ENCODE measurements around the gene FAM200B. TPM values are rescaled to one million over a fixed set of nuclear protein-coding genes. Genes with fewer than 3 reads are reported as not detected.

Gene FAM200B
- polyA plus RNA-seq, 2 of the 4 experiments (the other 2 are of a cell fraction), result 40.8 to 41.6 TPM

DNA sequence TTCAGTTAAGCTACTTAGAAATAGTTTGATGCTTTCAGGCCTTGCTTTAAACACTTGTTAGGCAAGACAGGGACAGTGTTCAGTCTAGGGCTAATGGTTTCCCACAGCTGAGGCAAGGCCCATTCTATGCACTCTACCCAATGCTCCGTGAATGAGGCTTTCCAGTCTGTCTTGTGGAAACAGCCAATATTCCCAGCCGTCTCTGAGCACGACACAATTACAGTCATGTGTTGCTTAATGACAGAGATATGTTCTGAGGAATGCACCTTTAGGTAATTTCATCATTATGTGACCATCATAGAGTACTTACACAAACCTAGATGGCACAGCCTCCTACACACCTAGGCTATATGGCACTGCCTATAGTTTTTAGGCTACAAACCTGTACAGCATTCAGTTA is 9.5 kb upstream of the FAM200B start:
- ChIA-PET CTCF (no interaction called here), POLR2A (no interaction called here)
- whole genome bisulfite sequencing (ENCODE audit: missing lambda C conversion rate), result 96% methylated on average over 3 of the region's 3 CpGs
- Histone ChIP-seq H3K4me1 (peaks cover 32% of the 10 kb centered on the region), H3K9me3 (no peaks in the 10 kb centered on the region), H3K4me2 (no peak overlapping the region), H3K27ac (no peak overlapping the region), H3K4me3 (no peak overlapping the region)
- FAIRE-seq (no peak), DNase-seq (ENCODE audit: low read depth in 1 of 2, low spot score in 1 of 2) (no peak), ATAC-seq (no peak)
- no peak for TF ChIP-seq JUN (IDR thresholded peaks at IDR 0.05)
- TF ChIP-seq ZNF302 (CRISPR knock-in tag; IDR thresholded peaks at IDR 0.05), result no peak
- TF ChIP-seq FOSL2 (IDR thresholded peaks at IDR 0.05), result no peak
- TF ChIP-seq FOSL2 (CRISPR knock-in tag; IDR thresholded peaks at IDR 0.05), result no peak
- TF ChIP-seq KDM5A (IDR thresholded peaks at IDR 0.05), result no peak
- TF ChIP-seq HEYL (CRISPR knock-in tag; IDR thresholded peaks at IDR 0.05), result no peak
- TF ChIP-seq NR3C1 (IDR thresholded peaks at IDR 0.05), result no peak
- no peak for TF ChIP-seq CBX2 (IDR thresholded peaks at IDR 0.05; ENCODE audit: borderline replicate concordance, low read depth)
- TF ChIP-seq, protein P1, sequence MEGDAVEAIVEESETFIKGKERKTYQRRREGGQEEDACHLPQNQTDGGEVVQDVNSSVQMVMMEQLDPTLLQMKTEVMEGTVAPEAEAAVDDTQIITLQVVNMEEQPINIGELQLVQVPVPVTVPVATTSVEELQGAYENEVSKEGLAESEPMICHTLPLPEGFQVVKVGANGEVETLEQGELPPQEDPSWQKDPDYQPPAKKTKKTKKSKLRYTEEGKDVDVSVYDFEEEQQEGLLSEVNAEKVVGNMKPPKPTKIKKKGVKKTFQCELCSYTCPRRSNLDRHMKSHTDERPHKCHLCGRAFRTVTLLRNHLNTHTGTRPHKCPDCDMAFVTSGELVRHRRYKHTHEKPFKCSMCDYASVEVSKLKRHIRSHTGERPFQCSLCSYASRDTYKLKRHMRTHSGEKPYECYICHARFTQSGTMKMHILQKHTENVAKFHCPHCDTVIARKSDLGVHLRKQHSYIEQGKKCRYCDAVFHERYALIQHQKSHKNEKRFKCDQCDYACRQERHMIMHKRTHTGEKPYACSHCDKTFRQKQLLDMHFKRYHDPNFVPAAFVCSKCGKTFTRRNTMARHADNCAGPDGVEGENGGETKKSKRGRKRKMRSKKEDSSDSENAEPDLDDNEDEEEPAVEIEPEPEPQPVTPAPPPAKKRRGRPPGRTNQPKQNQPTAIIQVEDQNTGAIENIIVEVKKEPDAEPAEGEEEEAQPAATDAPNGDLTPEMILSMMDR (IDR thresholded peaks at IDR 0.05), result no peak
- TF ChIP-seq MAZ (IDR thresholded peaks at IDR 0.05; ENCODE audit: borderline replicate concordance, low read depth, low read length), result no peak
- TF ChIP-seq RFX5 (IDR thresholded peaks at IDR 0.05), result no peak

DNA sequence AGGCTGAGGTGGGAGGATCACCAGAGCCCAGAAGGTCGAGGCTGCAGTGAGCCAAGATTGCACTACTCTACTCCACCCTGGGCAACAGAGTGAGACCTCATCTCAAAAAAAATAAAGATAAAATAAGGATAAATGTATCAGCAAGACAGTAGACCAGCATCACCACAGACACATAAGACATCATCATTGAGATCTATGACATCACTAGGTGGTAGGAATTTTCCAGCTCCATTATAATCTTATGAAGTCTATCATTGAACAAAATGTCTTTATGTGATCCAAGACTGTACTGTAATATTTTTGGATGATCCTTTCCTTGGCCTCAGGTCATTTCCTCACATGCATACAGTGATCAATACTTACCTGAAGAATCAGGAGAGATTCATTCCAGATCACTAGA is 8.3 kb upstream of the FAM200B start:
- Histone ChIP-seq H3K4me3 (no peak overlapping the region), H3K4me2 (no peak overlapping the region), H3K9me3 (no peaks in the 10 kb centered on the region), H3K4me1 (peaks cover 41% of the 10 kb centered on the region), H3K27ac (no peak overlapping the region)
- FAIRE-seq (no peak), ATAC-seq (no peak), DNase-seq (ENCODE audit: low read depth in 1 of 2, low spot score in 1 of 2) (no peak)
- TF ChIP-seq EHMT2 (IDR thresholded peaks at IDR 0.05; ENCODE audit: low read depth) (no peak), CBX8 (IDR thresholded peaks at IDR 0.05) (no peak), MYC (IDR thresholded peaks at IDR 0.05; ENCODE audit: borderline replicate concordance, low read length) (no peak), TP53 (CRISPR knock-in tag; IDR thresholded peaks at IDR 0.05) (no peak), FOSB (CRISPR knock-in tag; IDR thresholded peaks at IDR 0.05) (no peak), KDM1A (IDR thresholded peaks at IDR 0.05; ENCODE audit: low read depth) (no peak), BHLHE40 (IDR thresholded peaks at IDR 0.05; ENCODE audit: low read depth, low read length) (no peak), HEYL (CRISPR knock-in tag; IDR thresholded peaks at IDR 0.05) (no peak), TFCP2L1 (CRISPR knock-in tag; IDR thresholded peaks at IDR 0.05) (no peak), GATA3 (IDR thresholded peaks at IDR 0.05; ENCODE audit: borderline replicate concordance) (no peak), RCOR1 (IDR thresholded peaks at IDR 0.05; ENCODE audit: low read depth, low read length) (no peak), EP300 (IDR thresholded peaks at IDR 0.05) (no peak), KDM5A (IDR thresholded peaks at IDR 0.05) (no peak), MAFK (IDR thresholded peaks at IDR 0.05; ENCODE audit: partially characterized antibody) (no peak), POLR2AphosphoS2 (conservative IDR thresholded peaks at IDR 0.05; ENCODE audit: low read length) (no peak)
- TF ChIP-seq, protein P2, sequence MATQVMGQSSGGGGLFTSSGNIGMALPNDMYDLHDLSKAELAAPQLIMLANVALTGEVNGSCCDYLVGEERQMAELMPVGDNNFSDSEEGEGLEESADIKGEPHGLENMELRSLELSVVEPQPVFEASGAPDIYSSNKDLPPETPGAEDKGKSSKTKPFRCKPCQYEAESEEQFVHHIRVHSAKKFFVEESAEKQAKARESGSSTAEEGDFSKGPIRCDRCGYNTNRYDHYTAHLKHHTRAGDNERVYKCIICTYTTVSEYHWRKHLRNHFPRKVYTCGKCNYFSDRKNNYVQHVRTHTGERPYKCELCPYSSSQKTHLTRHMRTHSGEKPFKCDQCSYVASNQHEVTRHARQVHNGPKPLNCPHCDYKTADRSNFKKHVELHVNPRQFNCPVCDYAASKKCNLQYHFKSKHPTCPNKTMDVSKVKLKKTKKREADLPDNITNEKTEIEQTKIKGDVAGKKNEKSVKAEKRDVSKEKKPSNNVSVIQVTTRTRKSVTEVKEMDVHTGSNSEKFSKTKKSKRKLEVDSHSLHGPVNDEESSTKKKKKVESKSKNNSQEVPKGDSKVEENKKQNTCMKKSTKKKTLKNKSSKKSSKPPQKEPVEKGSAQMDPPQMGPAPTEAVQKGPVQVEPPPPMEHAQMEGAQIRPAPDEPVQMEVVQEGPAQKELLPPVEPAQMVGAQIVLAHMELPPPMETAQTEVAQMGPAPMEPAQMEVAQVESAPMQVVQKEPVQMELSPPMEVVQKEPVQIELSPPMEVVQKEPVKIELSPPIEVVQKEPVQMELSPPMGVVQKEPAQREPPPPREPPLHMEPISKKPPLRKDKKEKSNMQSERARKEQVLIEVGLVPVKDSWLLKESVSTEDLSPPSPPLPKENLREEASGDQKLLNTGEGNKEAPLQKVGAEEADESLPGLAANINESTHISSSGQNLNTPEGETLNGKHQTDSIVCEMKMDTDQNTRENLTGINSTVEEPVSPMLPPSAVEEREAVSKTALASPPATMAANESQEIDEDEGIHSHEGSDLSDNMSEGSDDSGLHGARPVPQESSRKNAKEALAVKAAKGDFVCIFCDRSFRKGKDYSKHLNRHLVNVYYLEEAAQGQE (IDR thresholded peaks at IDR 0.05), result no peak
- TF ChIP-seq, protein P3, sequence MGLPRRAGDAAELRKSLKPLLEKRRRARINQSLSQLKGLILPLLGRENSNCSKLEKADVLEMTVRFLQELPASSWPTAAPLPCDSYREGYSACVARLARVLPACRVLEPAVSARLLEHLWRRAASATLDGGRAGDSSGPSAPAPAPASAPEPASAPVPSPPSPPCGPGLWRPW (IDR thresholded peaks at IDR 0.05), result no peak
- TF ChIP-seq, protein P1 (IDR thresholded peaks at IDR 0.05), result no peak
- TF ChIP-seq, protein P4, sequence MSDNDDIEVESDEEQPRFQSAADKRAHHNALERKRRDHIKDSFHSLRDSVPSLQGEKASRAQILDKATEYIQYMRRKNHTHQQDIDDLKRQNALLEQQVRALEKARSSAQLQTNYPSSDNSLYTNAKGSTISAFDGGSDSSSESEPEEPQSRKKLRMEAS (IDR thresholded peaks at IDR 0.05), result no peak
- POLR2A ChIA-PET, result interaction anchor here (0.6 to 0.8 kb wide), 3 partner anchors 9 to 36 kb away, joined by 3 to 4 read pairs (median 4); no protein-coding TSS in a partner anchor
- 100% methylated on average over 1 of the region's 1 CpG for WGBS (ENCODE audit: missing lambda C conversion rate)
- CTCF ChIA-PET, result no interaction called here
